Mesangial cell (primary cell): ENCODE data around the gene PAWR. TPM values are rescaled to one million over a fixed set of nuclear protein-coding genes. Genes with fewer than 3 reads are reported as not detected.

ENCODE experiments used
- total RNA-seq: library from RNA; depleted of rRNA; stranded (reverse); fragments of >200 nt; gene quantifications from 2 replicates; pipeline ENCODE4 v1.2.3, GENCODE V29; 2015

The PAWR gene, protein sequence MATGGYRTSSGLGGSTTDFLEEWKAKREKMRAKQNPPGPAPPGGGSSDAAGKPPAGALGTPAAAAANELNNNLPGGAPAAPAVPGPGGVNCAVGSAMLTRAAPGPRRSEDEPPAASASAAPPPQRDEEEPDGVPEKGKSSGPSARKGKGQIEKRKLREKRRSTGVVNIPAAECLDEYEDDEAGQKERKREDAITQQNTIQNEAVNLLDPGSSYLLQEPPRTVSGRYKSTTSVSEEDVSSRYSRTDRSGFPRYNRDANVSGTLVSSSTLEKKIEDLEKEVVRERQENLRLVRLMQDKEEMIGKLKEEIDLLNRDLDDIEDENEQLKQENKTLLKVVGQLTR
- 57.4 and 102 TPM in 2 replicates for total RNA-seq

DNA sequence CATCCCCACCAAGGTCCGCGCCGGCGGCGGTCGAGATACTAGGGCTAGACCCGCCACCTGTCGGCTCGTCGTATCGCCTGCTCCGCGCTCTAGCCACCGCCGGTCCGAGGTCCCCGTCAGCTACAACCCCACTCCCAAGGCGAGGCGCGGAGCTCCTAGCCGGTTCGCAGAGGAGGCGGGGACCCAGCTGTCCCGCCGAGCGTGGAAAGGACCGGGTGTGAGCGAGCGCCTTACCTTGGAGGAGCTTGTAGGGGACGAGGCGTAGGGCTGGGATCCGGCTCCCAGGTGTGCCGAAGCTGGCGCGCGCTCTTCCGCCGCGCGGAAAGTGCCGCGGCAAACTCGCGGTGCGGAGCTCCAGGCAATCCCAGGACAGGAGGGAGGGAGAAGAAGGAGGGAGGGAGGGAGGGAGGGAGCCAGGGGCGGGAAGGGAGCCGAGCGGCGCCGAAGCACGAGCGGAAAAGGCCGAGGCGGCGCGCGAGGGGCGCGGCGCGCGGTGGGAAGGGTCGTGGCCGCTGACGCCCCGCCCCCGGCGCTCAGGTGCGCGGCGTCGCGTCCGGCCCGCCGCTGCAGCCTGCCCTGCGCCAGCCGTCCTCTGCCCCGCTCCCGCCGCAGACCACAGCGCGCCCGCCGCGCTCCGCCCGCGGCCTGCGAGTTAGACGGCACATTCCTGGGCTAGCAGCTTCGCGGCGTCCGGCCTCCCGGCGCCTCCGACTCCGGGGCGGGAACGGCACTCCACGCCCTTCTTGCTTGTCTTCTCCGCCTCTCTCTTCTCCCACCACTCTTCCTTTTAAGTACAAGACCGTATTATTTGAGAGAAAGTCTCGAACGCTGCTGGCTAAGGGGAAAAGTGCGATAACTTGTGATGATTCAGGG, at the start of gene PAWR:
Gene PAWR, minus strand, starts transcription at position 327 of the 873 bp plus-strand sequence. CDS start 720 bp downstream, outside the sequence.

Other genes starting within 250 kb of the PAWR start
- 24.9 and 26.0 TPM in 2 replicates for gene PPP1R12A, start 244.1 kb upstream of the PAWR start, total RNA-seq